Brain microvascular endothelial cell (primary cell): Measurements from ENCODE around the gene EVI5.

Experiments used
- DNase-seq: peaks from one replicate; pipeline ENCODE4 v3.0.0-alpha.2; 2020
- H3K27ac ChIP-seq: fragments of 250-450 bp; sonication (Bioruptor Pico); 2 replicates; pipeline ENCODE4 v1.5.1; 2020; ENCODE audit warnings: mild to moderate bottlenecking, moderate library complexity
- H3K27me3 ChIP-seq: fragments of 250-450 bp; sonication (Bioruptor Pico); replicated peaks from 2 replicates; pipeline ENCODE4 v1.5.1; 2020; ENCODE audit warnings: mild to moderate bottlenecking
- H3K36me3 ChIP-seq: fragments of 250-450 bp; sonication (Bioruptor Pico); replicated peaks from 2 replicates; pipeline ENCODE4 v1.5.1; 2020; ENCODE audit warnings: mild to moderate bottlenecking
- H3K4me3 ChIP-seq: 2 replicates; pipeline ENCODE4 v1.5.1; 2011; ENCODE audit warnings: low read depth, mild to moderate bottlenecking, control low read depth, low read length, moderate library complexity
- CTCF ChIP-seq: IDR thresholded peaks from 2 replicates; pipeline ENCODE4 v1.5.1; 2011; ENCODE audit warnings: low read depth, mild to moderate bottlenecking, moderate library complexity, low read length, control low read depth, inconsistent platforms; ENCODE audit errors: missing control alignments
- in situ Hi-C: cut with HindIII; loops from 2 replicates; pipeline ENCODE4 v1.10.0; 2017; ENCODE audit warnings: low sequenced_read_pairs, low pct_ligation_motif_present

EVI5 gene

DNA sequence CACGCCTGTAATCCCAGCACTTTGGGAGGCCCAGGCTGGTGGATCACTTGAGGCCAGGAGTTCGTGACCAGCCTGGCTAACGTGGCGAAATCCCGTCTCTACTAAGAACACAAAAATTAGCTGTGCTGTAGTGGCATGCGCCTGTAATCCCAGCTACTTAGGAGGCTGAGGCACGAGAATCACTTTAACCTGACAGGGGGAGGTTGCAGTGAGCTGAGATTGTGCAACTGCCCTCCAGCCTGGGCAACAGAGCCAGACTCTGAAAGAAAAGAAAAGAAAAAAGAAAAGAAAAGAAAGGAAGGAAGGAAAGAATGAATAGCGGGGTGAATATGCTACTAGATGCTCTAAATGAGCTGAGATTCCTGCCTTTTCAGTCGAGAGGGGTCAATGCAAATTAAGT, 305.3 kb downstream of the EVI5 start:
- peaks cover 54% of the 10 kb centered on the region for H3K27me3 ChIP-seq
- in situ Hi-C loops: no loop called here
- no peak overlapping the region for H3K4me3 ChIP-seq
- no peak for TF ChIP-seq CTCF
- no peaks in the 10 kb centered on the region for H3K36me3 ChIP-seq
- no peak for DNase-seq
- H3K27ac ChIP-seq: no peak overlapping the region

GRCh38 chr1:92478393-92478792, 306.5 kb downstream of the EVI5 start:
- H3K4me3 ChIP-seq: no peak overlapping the region
- in situ Hi-C loops: no loop called here
- peaks cover 42% of the 10 kb centered on the region for H3K27me3 ChIP-seq
- no peaks in the 10 kb centered on the region for H3K36me3 ChIP-seq
- DNase-seq: no peak
- no peak for TF ChIP-seq CTCF
- H3K27ac ChIP-seq: no peak overlapping the region

DNA sequence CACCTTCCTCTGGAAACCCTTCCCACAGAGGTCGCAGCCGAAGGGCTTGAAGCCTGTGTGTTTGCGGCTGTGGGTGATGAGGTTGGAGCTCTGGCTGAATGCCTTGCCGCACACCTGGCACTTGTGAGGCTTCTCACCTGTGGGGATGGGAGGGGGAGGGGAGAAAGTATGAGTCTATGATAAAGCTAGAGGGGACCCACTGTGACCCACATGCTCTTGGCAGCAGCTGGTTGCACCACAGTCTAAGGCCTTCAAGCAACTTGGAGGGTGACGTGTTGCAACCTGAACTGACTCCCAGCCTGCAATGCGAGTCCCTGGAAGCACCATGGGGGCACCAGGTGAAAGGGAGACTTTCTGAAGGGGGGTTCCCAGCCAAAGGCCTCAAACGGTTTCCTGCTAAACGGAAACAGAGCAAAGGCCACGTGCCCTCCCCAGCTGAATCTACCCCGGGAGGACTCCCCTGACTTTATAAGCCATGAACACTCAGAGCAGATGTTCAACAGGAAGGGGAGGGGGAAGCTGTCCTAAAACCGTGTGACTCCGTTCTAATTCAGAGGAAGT, 308.8 kb downstream of the EVI5 start:
- H3K36me3 ChIP-seq: no peaks in the 10 kb centered on the region
- no peak for DNase-seq
- in situ Hi-C loops: no loop called here
- no peak overlapping the region for H3K4me3 ChIP-seq
- no peak overlapping the region for H3K27ac ChIP-seq
- H3K27me3 ChIP-seq: peaks cover 20% of the 10 kb centered on the region
- TF ChIP-seq CTCF: no peak

DNA sequence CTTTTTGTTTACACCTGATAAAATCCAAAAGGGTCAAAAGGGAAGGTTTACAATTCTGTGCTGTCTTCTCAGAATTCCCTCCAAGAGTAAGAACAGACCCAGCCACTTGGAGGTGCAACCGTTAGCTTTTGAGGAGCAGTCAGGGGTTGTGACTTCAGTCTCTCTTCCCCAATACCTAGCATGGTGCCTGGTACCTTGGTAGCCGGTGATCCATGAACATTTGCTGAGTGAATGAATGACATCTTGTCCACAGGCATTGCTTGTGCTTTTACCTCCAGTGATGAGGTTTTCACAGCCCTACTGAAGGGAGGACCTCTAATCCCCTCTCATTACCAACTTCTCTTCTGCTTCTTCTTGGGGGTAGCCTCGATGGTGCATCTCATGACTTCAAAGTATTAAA, 309.9 kb downstream of the EVI5 start:
- in situ Hi-C loops: no loop called here
- no peak overlapping the region for H3K27ac ChIP-seq
- no peak for TF ChIP-seq CTCF
- peaks cover 9% of the 10 kb centered on the region for H3K27me3 ChIP-seq
- no peak for DNase-seq
- no peak overlapping the region for H3K4me3 ChIP-seq
- H3K36me3 ChIP-seq: no peaks in the 10 kb centered on the region

DNA sequence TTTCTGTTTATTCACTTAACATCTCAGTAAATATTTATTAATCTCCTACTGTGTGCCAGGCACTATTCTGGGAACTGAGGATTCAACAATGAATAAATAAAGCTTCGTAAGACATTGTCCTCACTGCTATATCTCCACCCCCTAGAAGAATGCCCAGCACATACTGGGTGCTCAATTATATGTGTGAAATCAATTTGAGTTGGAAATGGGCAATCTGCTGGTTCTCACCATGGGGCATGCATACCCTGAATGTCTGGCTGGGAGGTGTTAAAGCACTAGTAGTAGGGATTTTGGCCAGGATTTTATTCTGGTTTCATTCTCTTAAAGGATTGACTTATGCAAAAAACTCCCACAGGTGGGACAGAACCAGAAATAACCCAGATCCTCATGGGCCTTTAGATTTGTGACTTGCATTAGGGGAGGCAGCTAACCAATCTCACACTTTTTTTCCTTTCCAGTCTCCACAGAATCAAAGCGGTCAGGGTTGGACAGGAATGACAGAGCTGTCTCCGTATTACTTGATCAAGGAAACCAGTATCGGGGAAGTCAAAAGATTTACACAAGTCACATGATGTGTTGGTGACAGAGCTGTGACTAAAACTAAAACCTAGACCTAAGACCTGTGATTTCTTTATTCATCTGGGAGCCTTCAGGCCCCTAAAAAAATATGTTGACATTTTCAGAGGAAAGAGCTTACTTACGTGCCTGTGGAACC, 311.0 kb downstream of the EVI5 start:
- Histone ChIP-seq H3K27ac (no peak overlapping the region), H3K36me3 (no peaks in the 10 kb centered on the region), H3K4me3 (no peak overlapping the region), H3K27me3 (no peaks in the 10 kb centered on the region)
- in situ Hi-C loops: no loop called here
- DNase-seq: no peak
- TF ChIP-seq CTCF: no peak

GRCh38 chr1:92470216-92470615, 314.7 kb downstream of the EVI5 start:
- in situ Hi-C loops: no loop called here
- Histone ChIP-seq H3K27ac (no peak overlapping the region), H3K27me3 (no peaks in the 10 kb centered on the region), H3K4me3 (no peak overlapping the region), H3K36me3 (no peaks in the 10 kb centered on the region)
- no peak for TF ChIP-seq CTCF
- no peak for DNase-seq
